Eye (tissue), 1 donor: ENCODE data around the gene RIC8A.
A peak's percentile ranks its signal among the peaks of the same experiment; 100 is the strongest.
"Not testable (repeated sequence)": the region's sequence is repeated elsewhere in the genome, so short reads cannot be mapped to it uniquely, and the experiment has no call there.

ENCODE experiments used
- DNase-seq: peaks from one replicate; pipeline ENCODE4 v3.0.0-alpha.2; 2015

Gene RIC8A

GRCh38 chr11:207208-207862 lies at the start of gene RIC8A, which contains the start of gene BET1L:
Gene RIC8A, plus strand, starts transcription at chr11:207708. Its CDS starts 1,147 bp downstream, at chr11:208855.
Gene BET1L, minus strand, starts transcription at chr11:207399. Its CDS starts 78 bp downstream, at chr11:207321.
- DNase-seq: peak; percentile 98

GRCh38 chr11:180242-180641 lies 27.3 kb upstream of the RIC8A start:
- not testable (repeated sequence) for DNase-seq

GRCh38 chr11:189200-189783 lies 18.2 kb upstream of the RIC8A start:
- DNase-seq: not testable (repeated sequence)

GRCh38 chr11:189843-190311 lies 17.6 kb upstream of the RIC8A start:
- not testable (repeated sequence) for DNase-seq

GRCh38 chr11:190546-190945 lies 17.0 kb upstream of the RIC8A start:
- not testable (repeated sequence) for DNase-seq

GRCh38 chr11:191490-192478 lies 15.7 kb upstream of the RIC8A start:
- DNase-seq: not testable (repeated sequence)

- not testable (repeated sequence) for DNase-seq
Observed at GRCh38 chr11:192674-193128, 14.8 kb upstream of the RIC8A start, which contains the start of gene SCGB1C1. Gene SCGB1C1, plus strand, starts transcription at chr11:193078. Its CDS starts 22 bp downstream, at chr11:193100.

- not testable (repeated sequence) for DNase-seq
Observed at GRCh38 chr11:193481-193880, 14.0 kb upstream of the RIC8A start.

GRCh38 chr11:196786-197731 lies 10.4 kb upstream of the RIC8A start:
- DNase-seq: no peak

- no peak for DNase-seq
Observed at GRCh38 chr11:197741-198235, 9.7 kb upstream of the RIC8A start.

- DNase-seq: no peak
Observed at GRCh38 chr11:198236-198806, 9.2 kb upstream of the RIC8A start.

- DNase-seq: no peak
Observed at GRCh38 chr11:199004-199581, 8.4 kb upstream of the RIC8A start.

- DNase-seq: no peak
Observed at GRCh38 chr11:199782-200181, 7.7 kb upstream of the RIC8A start.

- no peak for DNase-seq
Observed at GRCh38 chr11:200224-201003, 7.1 kb upstream of the RIC8A start.

GRCh38 chr11:201966-202365 lies 5.5 kb upstream of the RIC8A start:
- no peak for DNase-seq

GRCh38 chr11:202490-202889 lies 5.0 kb upstream of the RIC8A start:
- DNase-seq: no peak

- no peak for DNase-seq
Observed at GRCh38 chr11:203056-203944, 4.2 kb upstream of the RIC8A start.

GRCh38 chr11:203945-204586 lies 3.4 kb upstream of the RIC8A start:
- no peak for DNase-seq
